Stomach (tissue), 9 donors: ENCODE results near the gene TM9SF1. TPM values are rescaled to one million over a fixed set of nuclear protein-coding genes. Genes with fewer than 3 reads are reported as not detected.

Experiments used
- DNase-seq, 2 donors: peaks; one replicate each; pipeline versions ENCODE4 v3.0.0 to v3.0.0-alpha.2; 2013 to 2019
- H3K27ac ChIP-seq, 5 donors: fragments of 200-600 bp in 4 of 5; sonication (generic) in 4 of 5; one replicate each; pipeline ENCODE4 v1.5.1; 2013 to 2019; ENCODE audit warnings: mild to moderate bottlenecking in 1 of 5, moderate library complexity in 1 of 5
- H3K27me3 ChIP-seq, 3 donors: fragments of 200-600 bp; sonication (generic); one replicate each; pipeline ENCODE4 v1.5.1; 2017 to 2019; ENCODE audit warnings: mixed run types in 1 of 3
- H3K36me3 ChIP-seq, 4 donors: fragments of 200-600 bp; sonication (generic); 1 replicate in 3 of 4; 2 replicates in 1 of 4; pipeline ENCODE4 v1.5.1; 2016 to 2019
- H3K4me1 ChIP-seq, 4 donors: fragments of 200-600 bp; sonication (generic); one replicate each; pipeline ENCODE4 v1.5.1; 2016 to 2019
- H3K4me3 ChIP-seq, 4 donors: fragments of 200-600 bp; sonication (generic) in 3 of 4; one replicate each; pipeline ENCODE4 v1.5.1; 2016 to 2019; ENCODE audit warnings: mild to moderate bottlenecking in 1 of 4
- H3K9me3 ChIP-seq, 4 donors: fragments of 200-600 bp; sonication (generic); one replicate each; pipeline ENCODE4 v1.5.1; 2016 to 2019
- CTCF ChIP-seq, 7 experiments: fragments of 450-650 bp in 4 of 7; fragments of 200-600 bp in 3 of 7; sonication (generic) in 3 of 7; IDR thresholded peaks; one replicate each; pipeline ENCODE4 v1.5.1; 2016 to 2019; ENCODE audit warnings: antibody characterized with exemption in 7 of 7, control low read depth in 2 of 7, mild to moderate bottlenecking in 1 of 7
- EP300 ChIP-seq: sonication (generic); formaldehyde crosslinking; IDR thresholded peaks from one replicate; pipeline ENCODE4 v1.6.1; 2017; ENCODE audit warnings: antibody characterized with exemption
- POLR2A ChIP-seq, 4 donors: fragments of 450-650 bp; IDR thresholded peaks; one replicate each; pipeline ENCODE4 v1.6.1; 2016; ENCODE audit warnings: antibody characterized with exemption in 4 of 4, control low read depth in 2 of 4, mild to moderate bottlenecking in 1 of 4, moderate library complexity in 1 of 4
- POLR2AphosphoS5 ChIP-seq, 3 donors: sonication (generic); formaldehyde crosslinking; IDR thresholded peaks; one replicate each; pipeline ENCODE4 v1.6.1; 2016; ENCODE audit warnings: antibody characterized with exemption in 3 of 3
- WGBS, 5 donors: extraction: QIAGEN DNeasy Blood & Tissue Kit in 3 of 5; methylation state at CpG; one replicate each; pipeline versions ENCODE4 v1.1.5 to v1.1.7; 2013 to 2018; 5-methylcytosine and 5-hydroxymethylcytosine counted together
- intact Hi-C: fragments of 100-400 bp; cut with DNase I; formaldehyde crosslinking; loops from one replicate; pipeline ENCODE4 v1.15.1; 2023; ENCODE audit warnings: low total_unique reads
- polyA plus RNA-seq, 3 donors: library from polyadenylated mRNA; stranded (reverse); fragments of 200-250 nt; gene quantifications; one replicate each; pipeline ENCODE4 v1.2.3, GENCODE V29; 2013
- total RNA-seq, 5 donors: library from RNA; depleted of rRNA; stranded (reverse); fragments of >200 nt; gene quantifications; one replicate each; pipeline versions ENCODE4 v1.1.0 to v1.2.3, GENCODE V29; 2014 to 2016
- donor health status: healthy with polysubstance abuse.
- donor health status: Bipolar disorder and iron deficiency.
- donor health status: healthy.

Gene TM9SF1
- total and polyA plus RNA-seq, 8 donors = 6.4 to 79.7 (median 28.8) TPM

GRCh38 chr14:24159777-24160498, 35.3 kb downstream of the TM9SF1 start:
- Histone ChIP-seq H3K4me1 (peaks cover 26 to 46% (median 40%) of the 10 kb centered on the region in 4 donors), H3K4me3 (no peak overlapping the region), H3K36me3 (peaks cover 62 to 81% (median 76%) of the 10 kb centered on the region in 4 donors), H3K27me3 (no peaks in the 10 kb centered on the region), H3K9me3 (no peaks in the 10 kb centered on the region), H3K27ac (peak overlapping the region; percentile 16 to 97 (median 95))
- intact Hi-C loops = no loop called here
- 78 to 89% (median 83%) methylated on average over 11 of the region's 11 CpGs for WGBS, 5 donors
- TF ChIP-seq POLR2A (IDR thresholded peaks at IDR 0.05) = no peak
- no peak for DNase-seq

- Histone ChIP-seq H3K36me3 (peaks cover 47 to 82% (median 79%) of the 10 kb centered on the region in 4 donors), H3K4me1 (peaks cover 12 to 20% (median 16%) of the 10 kb centered on the region in 4 donors), H3K27ac (no peak overlapping the region), H3K27me3 (no peaks in the 10 kb centered on the region), H3K4me3 (no peak overlapping the region), H3K9me3 (no peaks in the 10 kb centered on the region)
- intact Hi-C loops = no loop called here
- no peak for DNase-seq
- WGBS, 5 donors = 88 to 94% (median 90%) methylated on average over 12 of the region's 12 CpGs
- TF ChIP-seq CTCF (IDR thresholded peaks at IDR 0.05) = no peak
- TF ChIP-seq EP300 = no peak
- no peak for TF ChIP-seq POLR2A (IDR thresholded peaks at IDR 0.05)
- TF ChIP-seq POLR2AphosphoS5 (IDR thresholded peaks at IDR 0.05) = no peak
Measured at GRCh38 chr14:24157331-24157730, 37.9 kb downstream of the TM9SF1 start.

GRCh38 chr14:24156840-24157239, 38.4 kb downstream of the TM9SF1 start:
- Histone ChIP-seq H3K4me3 (no peak overlapping the region), H3K27me3 (no peaks in the 10 kb centered on the region), H3K36me3 (peaks cover 49 to 87% (median 83%) of the 10 kb centered on the region in 4 donors), H3K4me1 (peaks cover 9 to 15% (median 11%) of the 10 kb centered on the region in 4 donors), H3K27ac (no peak overlapping the region), H3K9me3 (no peaks in the 10 kb centered on the region)
- no peak for DNase-seq
- intact Hi-C loops = no loop called here
- TF ChIP-seq POLR2A (IDR thresholded peaks at IDR 0.05) (no peak), CTCF (IDR thresholded peaks at IDR 0.05) (no peak), EP300 (no peak), POLR2AphosphoS5 (IDR thresholded peaks at IDR 0.05) (no peak)
- WGBS, 5 donors = 84 to 94% (median 92%) methylated on average over 1 of the region's 1 CpG

- H3K36me3 ChIP-seq = peaks cover 57 to 98% (median 94%) of the 10 kb centered on the region in 4 donors
- no peaks in the 10 kb centered on the region for H3K9me3 ChIP-seq
- H3K27me3 ChIP-seq = no peaks in the 10 kb centered on the region
- H3K4me1 ChIP-seq = peaks cover 0 to 9% (median 2%) of the 10 kb centered on the region in 4 donors
- intact Hi-C loops = no loop called here
- TF ChIP-seq CTCF (IDR thresholded peaks at IDR 0.05) (no peak), EP300 (no peak), POLR2AphosphoS5 (IDR thresholded peaks at IDR 0.05) (no peak), POLR2A (IDR thresholded peaks at IDR 0.05) (no peak)
- WGBS, 5 donors = 94 to 99% (median 95%) methylated on average over 9 to 10 of the region's 10 CpGs
- DNase-seq = no peak
- no peak overlapping the region for H3K27ac ChIP-seq
- H3K4me3 ChIP-seq = no peak overlapping the region
Measured at GRCh38 chr14:24155100-24155499, 40.1 kb downstream of the TM9SF1 start.
